Measurements from ENCODE around the gene C22orf23.
"Not testable (repeated sequence)": the region's sequence is repeated elsewhere in the genome, so short reads cannot be mapped to it uniquely, and the experiment has no call there.

C22orf23 gene

GRCh38 chr22:37982151-37982785 lies 28.9 kb upstream of the C22orf23 start:
- DNase-seq (ENCODE audit: low read depth), result no peak

DNA sequence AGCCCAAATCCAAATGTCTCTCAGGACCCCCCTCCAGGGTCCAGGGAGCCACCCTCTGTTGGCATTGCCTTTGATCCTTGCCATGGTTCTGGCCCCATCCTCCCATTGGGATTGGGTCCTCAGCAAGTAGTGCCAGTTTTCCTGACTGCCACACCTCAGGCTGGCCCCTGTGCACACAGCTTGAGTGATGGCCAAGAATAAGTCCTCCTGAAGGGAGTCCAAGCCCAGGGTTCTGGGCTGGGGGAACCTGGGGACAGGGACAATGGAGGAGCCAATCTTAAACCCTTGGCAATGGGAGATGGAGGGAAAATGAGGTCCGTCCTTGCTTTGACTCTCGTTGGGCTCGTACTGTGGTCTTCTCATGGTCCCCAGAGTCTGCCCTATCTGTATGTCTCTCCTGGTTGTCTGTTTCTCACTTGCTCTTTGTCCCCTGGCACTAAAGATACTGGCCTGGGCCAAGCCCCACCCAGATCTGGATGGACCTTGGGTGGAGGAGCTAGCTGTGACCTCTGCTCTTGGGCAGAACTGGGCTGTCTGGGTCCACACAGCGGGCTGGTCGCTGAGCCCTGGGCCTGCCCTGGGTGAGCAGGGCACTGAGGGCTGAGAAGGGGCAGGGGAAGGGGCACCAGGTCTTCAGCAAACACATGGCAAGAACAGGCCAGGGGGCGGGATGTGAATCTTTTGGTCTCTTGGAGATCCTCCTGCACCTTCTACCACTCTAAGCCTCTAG lies 28.0 kb upstream of the C22orf23 start:
- DNase-seq (ENCODE audit: low read depth), result no peak

DNA sequence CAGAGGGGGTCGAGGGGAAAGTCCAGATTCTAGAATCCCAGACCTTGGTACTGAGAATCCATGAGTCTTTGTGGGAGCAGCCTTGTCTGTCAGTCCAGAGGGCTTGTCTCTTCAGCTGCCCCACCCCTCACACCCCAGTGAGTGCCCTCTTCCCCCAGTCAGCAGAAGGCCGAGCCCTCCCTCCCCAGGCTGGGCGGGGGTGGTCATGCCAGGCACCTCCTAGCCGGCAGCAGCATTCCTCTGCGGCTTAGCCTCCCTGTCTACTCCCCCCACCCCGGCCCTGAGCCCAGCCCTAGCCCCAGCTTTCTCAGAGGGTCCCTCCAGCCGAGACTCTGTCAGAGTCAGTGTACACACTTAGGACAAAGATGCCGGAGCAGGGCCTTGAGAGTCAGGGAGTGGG lies 26.4 kb upstream of the C22orf23 start:
- no peak for DNase-seq (ENCODE audit: low read depth)

DNA sequence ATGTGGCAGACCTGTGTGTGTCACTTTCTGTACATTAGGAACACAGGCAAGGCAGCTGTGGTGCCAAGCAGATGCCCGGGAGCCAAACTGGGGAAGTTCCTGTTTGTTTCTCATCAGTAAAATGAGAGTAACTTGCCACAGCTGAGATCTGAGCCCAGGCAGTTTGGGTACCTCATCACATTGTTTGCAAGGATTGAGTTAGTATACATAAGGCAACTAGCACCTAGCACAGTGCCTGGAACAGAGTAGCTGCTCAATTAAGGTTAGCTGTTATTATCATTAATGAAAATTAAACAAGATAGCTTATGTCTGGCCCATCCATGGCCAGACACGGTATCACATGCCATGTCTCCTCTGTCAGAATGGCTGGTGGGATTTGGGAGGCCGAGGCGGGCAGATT lies 23.1 kb upstream of the C22orf23 start:
- DNase-seq (ENCODE audit: low read depth), result no peak

- DNase-seq (ENCODE audit: low read depth), result not testable (repeated sequence)
Observed at GRCh38 chr22:37976022-37976421, 22.6 kb upstream of the C22orf23 start.

DNA sequence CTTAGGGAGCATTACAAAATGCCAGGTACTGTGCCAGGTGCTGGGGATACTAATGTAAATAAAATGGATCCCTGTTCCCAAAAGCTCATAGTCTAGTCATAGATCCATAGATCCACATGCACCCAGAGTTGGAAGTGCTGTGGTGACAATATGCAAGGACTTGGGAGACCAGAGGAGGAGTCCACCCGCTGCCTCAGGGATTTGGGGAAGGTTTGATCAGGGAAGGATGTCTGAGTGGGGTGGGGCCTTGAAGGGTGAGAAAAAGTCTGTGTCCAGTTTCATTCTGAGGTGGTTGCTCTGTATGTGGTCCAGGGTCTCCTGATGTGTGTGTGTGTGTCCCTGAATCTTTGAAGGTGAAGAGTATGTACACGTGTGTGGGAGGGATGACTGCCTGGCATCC lies 21.8 kb upstream of the C22orf23 start:
- no peak for DNase-seq (ENCODE audit: low read depth)

DNA sequence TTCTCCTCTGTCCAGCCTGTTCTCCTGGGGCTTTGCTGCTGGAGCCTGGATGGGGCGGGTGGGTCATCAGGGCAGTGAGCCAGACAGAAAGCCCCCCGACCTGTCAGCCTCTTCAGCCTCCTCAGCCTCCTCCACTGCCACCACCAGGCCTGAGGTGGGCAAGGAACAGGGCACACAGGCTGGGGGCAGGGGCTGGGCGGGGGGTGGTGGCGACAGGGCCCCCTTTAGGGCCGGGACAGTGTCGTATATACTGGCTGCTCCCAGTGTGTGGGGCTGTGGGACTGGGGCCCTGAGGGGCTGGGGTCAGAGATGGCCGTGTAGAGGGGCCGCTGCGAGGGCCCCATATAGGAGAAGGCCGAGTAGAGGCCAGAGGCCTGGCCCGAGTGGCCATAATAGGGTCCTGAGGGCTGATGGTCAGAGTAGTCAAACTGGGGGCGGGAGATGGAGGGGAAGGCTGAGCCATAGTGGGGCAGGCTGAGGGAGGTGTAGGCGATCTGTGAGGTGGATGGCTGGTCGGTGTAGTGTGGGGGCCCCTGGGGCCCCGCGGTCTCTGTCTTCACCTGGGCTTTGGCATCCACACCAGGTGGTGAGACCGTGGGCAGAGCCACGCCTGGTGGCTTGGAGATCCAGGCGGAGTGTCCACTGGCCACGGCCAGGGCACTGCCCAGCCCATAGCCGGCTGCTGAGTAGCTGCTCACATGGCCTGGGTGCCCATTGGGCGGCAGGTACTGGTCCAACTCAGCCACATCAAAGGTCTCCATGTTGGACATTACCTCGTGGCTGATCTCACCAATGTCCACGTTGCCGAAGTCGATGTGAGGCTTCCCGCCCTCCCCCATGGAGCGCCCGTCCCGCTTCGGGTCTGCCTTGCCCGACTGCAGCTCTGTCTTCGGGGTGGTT lies 20.1 kb upstream of the C22orf23 start:
- DNase-seq (ENCODE audit: low read depth), result no peak

GRCh38 chr22:37972527-37972926 lies 19.1 kb upstream of the C22orf23 start:
- no peak for DNase-seq (ENCODE audit: low read depth)

- no peak for DNase-seq (ENCODE audit: low read depth)
Observed at GRCh38 chr22:37971475-37972434, 18.4 kb upstream of the C22orf23 start.

GRCh38 chr22:37970864-37971263 lies 17.5 kb upstream of the C22orf23 start:
- DNase-seq (ENCODE audit: low read depth), result no peak

GRCh38 chr22:37968452-37969251 lies 15.3 kb upstream of the C22orf23 start:
- DNase-seq (ENCODE audit: low read depth), result no peak

DNA sequence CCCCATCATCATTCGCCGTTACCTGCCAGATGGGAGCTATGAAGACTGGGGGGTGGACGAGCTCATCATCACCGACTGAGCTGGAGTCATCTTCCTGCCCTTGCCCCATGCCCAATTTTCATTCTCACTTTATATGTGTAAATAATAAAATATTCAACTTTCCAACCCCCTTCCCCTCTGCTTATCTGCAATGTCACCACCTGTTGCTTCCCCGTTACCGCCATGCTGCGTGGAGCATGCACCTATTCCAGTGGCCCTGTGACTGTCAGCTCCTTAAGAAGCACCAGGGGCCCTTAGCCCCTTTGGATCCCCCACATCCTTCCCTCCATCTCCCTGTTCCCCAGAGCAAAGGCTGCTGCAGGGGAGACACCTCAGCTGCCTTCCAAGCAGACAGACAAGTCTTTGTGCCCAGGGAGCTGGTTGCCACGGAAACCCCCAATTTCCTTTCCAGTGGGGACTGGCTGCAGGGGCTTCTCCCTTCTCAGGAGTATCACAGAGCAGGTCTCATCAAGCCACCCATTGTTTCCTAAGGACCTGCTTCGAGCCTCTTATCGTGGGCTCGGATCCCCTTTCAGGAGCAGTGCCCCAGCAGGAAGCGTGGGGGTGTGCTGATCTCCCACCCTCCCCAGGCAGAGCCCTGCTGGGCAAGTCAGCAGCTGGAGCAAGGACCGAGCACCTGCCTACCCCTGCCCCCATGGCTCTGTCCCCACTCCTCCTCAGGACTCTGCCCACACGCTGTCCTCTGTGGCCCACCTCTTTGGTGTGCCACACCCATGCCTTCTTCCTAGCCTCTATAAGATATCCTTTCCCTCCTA lies 14.4 kb upstream of the C22orf23 start:
- no peak for DNase-seq (ENCODE audit: low read depth)

DNA sequence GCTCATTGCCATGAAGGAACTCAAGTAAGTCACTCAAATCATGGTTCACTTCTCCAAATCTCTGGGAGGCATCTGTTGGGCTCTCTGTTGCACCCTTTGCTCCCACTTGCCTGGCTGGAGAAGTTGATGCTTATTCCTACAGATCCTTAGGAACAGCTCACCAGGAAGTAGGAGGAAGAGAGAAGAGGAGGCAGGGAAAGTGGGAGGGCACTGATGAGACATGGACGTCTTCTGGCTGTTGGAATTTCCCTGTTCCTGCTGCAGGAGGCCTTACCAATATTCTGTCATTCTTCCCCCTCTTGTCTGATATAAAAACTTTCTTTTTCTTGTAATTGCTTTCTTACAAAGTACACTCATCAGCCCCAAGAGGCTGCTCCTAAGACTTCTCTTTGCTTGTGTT lies 13.7 kb upstream of the C22orf23 start:
- no peak for DNase-seq (ENCODE audit: low read depth)

- DNase-seq (ENCODE audit: low read depth), result no peak
Observed at GRCh38 chr22:37965940-37966664, 12.7 kb upstream of the C22orf23 start.

DNA sequence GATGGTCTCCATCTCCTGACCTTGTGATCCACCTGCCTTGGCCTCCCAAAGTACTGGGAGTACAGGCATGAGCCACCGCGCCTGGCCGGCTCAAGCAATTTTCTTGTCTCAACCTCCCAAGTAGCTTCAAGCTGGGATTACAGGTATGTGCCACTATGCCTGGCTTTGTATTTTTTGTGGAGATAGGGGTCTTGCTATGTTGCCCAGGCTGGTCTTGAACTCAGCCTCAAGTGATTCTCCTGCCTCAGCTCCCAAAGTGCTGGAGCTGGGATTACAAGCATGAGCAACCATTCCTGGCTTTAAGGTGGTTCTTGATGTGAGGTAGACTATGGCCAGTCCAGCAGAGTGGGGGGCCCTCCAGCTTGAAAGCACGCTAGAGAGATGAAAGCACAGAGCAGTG lies 7.7 kb upstream of the C22orf23 start:
- DNase-seq (ENCODE audit: low read depth), result no peak

- DNase-seq (ENCODE audit: low read depth), result no peak
Observed at GRCh38 chr22:37959231-37959825, 5.9 kb upstream of the C22orf23 start.

DNA sequence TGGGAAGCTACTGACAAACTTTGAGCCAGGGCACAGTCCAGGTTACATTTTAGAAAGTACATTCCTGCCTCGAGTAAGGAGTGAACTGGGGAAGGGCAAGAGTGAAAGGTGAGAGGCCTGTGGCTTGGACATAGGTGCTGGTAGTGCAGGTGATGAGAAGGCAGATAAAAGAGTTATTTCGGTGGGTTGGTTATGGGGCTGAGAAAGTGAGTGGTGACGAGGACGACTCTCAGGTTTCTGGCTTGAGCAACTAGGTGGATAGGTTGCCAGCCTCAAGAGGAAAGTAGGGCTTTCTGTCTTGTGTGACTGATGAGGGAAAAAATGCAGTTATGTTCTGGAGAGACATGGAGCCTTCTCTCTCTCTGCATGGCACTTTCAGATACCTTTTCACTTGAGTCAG lies 3.8 kb upstream of the C22orf23 start:
- no peak for DNase-seq (ENCODE audit: low read depth)

GRCh38 chr22:37955825-37956397 lies 2.5 kb upstream of the C22orf23 start:
- not testable (repeated sequence) for DNase-seq (ENCODE audit: low read depth)

GRCh38 chr22:37954686-37955085 lies 1.3 kb upstream of the C22orf23 start:
- no peak for DNase-seq (ENCODE audit: low read depth)
